Activated naive CD8-positive, alpha-beta T cell (primary cell): ENCODE measurements around the gene SLC6A6.
"Not testable (repeated sequence)": the region's sequence is repeated elsewhere in the genome, so short reads cannot be mapped to it uniquely, and the experiment has no call there.

Source experiments
- H3K27ac Mint-ChIP-seq: one replicate; pipeline ENCODE4 v1.8.0; 2021; ENCODE audit warnings: mixed read lengths
- H3K27me3 Mint-ChIP-seq: one replicate; pipeline ENCODE4 v1.8.0; 2021; ENCODE audit warnings: mixed read lengths
- H3K36me3 Mint-ChIP-seq: one replicate; pipeline ENCODE4 v1.8.0; 2021; ENCODE audit warnings: mixed read lengths
- H3K4me1 Mint-ChIP-seq: one replicate; pipeline ENCODE4 v1.8.0; 2021; ENCODE audit warnings: low read depth, mixed read lengths
- H3K4me3 Mint-ChIP-seq: one replicate; pipeline ENCODE4 v1.8.0; 2021; ENCODE audit warnings: mild to moderate bottlenecking, mixed read lengths
- H3K9me3 Mint-ChIP-seq: one replicate; pipeline ENCODE4 v1.8.0; 2021; ENCODE audit warnings: low read depth, mixed read lengths

Gene SLC6A6

DNA sequence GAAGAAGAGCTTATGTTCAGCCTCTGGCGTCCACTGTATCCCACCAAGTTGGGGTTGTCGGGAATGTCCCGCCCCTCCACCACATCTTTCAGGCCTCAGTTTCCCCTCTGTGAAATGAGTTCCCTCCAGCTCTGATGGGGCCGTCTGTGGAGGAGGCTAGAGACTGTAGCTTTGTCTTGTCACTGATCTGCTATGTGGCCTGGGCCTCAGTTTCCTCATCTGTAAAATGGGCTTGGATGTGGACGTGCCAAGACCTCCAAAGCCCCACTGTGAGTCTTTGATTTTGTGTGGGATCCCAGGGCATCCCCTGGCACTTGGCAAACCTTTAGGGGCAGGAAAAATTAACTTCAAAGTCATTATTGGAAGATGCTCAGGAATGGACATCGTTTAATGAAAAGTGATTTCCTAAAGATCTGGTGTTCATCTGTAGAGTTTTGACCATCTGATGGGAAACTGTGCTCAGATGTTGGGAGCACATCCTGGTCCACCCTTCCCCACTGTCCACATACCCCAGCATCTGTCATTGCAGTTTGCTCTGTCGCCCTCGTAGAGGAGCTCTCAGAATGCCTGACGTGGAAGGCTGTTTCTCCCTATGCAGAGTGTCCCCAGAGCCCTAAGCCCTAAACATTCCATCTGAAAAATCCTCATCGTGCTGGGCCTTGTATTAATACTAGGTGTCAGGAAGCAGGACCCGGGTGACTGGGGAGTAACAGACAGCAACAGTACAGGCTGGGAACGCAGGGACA lies 28.5 kb downstream of the SLC6A6 start:
- Mint-ChIP-seq H3K9me3 (no peaks in the 10 kb centered on the region), H3K4me3 (peak overlapping the region; percentile 80), H3K36me3 (no peaks in the 10 kb centered on the region), H3K27me3 (no peaks in the 10 kb centered on the region), H3K4me1 (peaks cover 84% of the 10 kb centered on the region), H3K27ac (peak overlapping the region; percentile 97)

- peak overlapping the region; percentile 80 for H3K4me3 Mint-ChIP-seq
- H3K36me3 Mint-ChIP-seq, result no peaks in the 10 kb centered on the region
- no peaks in the 10 kb centered on the region for H3K9me3 Mint-ChIP-seq
- H3K4me1 Mint-ChIP-seq, result peaks cover 78% of the 10 kb centered on the region
- H3K27ac Mint-ChIP-seq, result peak overlapping the region; percentile 97
- no peaks in the 10 kb centered on the region for H3K27me3 Mint-ChIP-seq
Observed at GRCh38 chr3:14431452-14431916, 29.1 kb downstream of the SLC6A6 start.

GRCh38 chr3:14431917-14432834 lies 29.8 kb downstream of the SLC6A6 start:
- Mint-ChIP-seq H3K4me1 (peaks cover 76% of the 10 kb centered on the region), H3K36me3 (no peaks in the 10 kb centered on the region), H3K9me3 (no peaks in the 10 kb centered on the region), H3K27ac (peak overlapping the region; percentile 97), H3K4me3 (peak overlapping the region; percentile 80), H3K27me3 (no peaks in the 10 kb centered on the region)

GRCh38 chr3:14433106-14433505 lies 30.7 kb downstream of the SLC6A6 start:
- Mint-ChIP-seq H3K36me3 (no peaks in the 10 kb centered on the region), H3K4me1 (peaks cover 67% of the 10 kb centered on the region), H3K4me3 (peak overlapping the region; percentile 80), H3K27ac (peak overlapping the region; percentile 97), H3K27me3 (no peaks in the 10 kb centered on the region), H3K9me3 (no peaks in the 10 kb centered on the region)

DNA sequence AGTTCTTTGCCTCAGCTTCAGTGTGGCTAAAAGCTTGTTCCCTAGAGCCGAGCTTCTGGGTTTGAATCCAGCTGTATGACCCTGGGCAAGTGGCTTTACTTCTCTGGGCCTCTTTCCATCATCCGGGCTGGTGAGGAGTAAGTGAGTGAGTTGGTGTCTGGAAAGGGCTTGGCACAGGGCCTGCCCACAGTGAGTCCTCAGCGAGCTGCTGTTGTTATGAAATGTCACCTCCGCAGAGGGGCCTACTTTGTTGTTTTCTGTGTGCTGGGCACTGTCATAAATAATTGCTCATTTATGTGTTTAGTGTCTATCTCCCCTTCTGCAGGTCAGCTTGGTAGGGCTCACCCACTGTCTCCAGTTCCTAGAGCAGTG lies 31.7 kb downstream of the SLC6A6 start:
- Mint-ChIP-seq H3K9me3 (no peaks in the 10 kb centered on the region), H3K4me3 (no peak overlapping the region), H3K27me3 (no peaks in the 10 kb centered on the region), H3K27ac (peak overlapping the region; percentile 70), H3K4me1 (peaks cover 57% of the 10 kb centered on the region), H3K36me3 (no peaks in the 10 kb centered on the region)

- H3K27ac Mint-ChIP-seq, result peak overlapping the region; percentile 41
- H3K27me3 Mint-ChIP-seq, result no peaks in the 10 kb centered on the region
- H3K4me3 Mint-ChIP-seq, result no peak overlapping the region
- H3K36me3 Mint-ChIP-seq, result no peaks in the 10 kb centered on the region
- H3K4me1 Mint-ChIP-seq, result peaks cover 57% of the 10 kb centered on the region
- no peaks in the 10 kb centered on the region for H3K9me3 Mint-ChIP-seq
Observed at GRCh38 chr3:14434498-14435151, 32.2 kb downstream of the SLC6A6 start.

- no peak overlapping the region for H3K4me3 Mint-ChIP-seq
- no peak overlapping the region for H3K27ac Mint-ChIP-seq
- no peaks in the 10 kb centered on the region for H3K27me3 Mint-ChIP-seq
- H3K4me1 Mint-ChIP-seq, result peaks cover 56% of the 10 kb centered on the region
- no peaks in the 10 kb centered on the region for H3K36me3 Mint-ChIP-seq
- H3K9me3 Mint-ChIP-seq, result no peaks in the 10 kb centered on the region
Observed at GRCh38 chr3:14435175-14436014, 33.0 kb downstream of the SLC6A6 start.

DNA sequence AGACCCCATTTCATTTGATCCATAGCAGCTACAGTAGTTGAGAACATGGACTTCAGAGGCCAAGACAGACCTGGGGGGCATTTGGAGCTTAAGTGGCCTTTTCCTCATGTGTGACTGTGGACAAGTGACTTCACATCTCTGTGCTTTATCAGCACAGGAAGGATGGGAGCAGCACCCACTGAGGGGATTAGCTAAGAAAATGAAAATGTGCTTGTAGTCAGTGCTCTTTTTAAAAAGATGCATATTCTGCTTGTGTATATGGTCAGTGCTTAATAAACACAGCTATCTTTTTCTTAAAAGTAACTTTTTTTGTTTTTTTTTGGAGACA lies 34.5 kb downstream of the SLC6A6 start:
- H3K4me1 Mint-ChIP-seq, result peaks cover 41% of the 10 kb centered on the region
- H3K4me3 Mint-ChIP-seq, result no peak overlapping the region
- no peaks in the 10 kb centered on the region for H3K36me3 Mint-ChIP-seq
- H3K9me3 Mint-ChIP-seq, result no peaks in the 10 kb centered on the region
- no peaks in the 10 kb centered on the region for H3K27me3 Mint-ChIP-seq
- H3K27ac Mint-ChIP-seq, result no peak overlapping the region

GRCh38 chr3:14437705-14438104 lies 35.3 kb downstream of the SLC6A6 start:
- H3K27ac Mint-ChIP-seq, H3K9me3 Mint-ChIP-seq, H3K27me3 Mint-ChIP-seq, H3K36me3 Mint-ChIP-seq, H3K4me3 Mint-ChIP-seq: not testable (repeated sequence)
- peaks cover 36% of the 10 kb centered on the region for H3K4me1 Mint-ChIP-seq

DNA sequence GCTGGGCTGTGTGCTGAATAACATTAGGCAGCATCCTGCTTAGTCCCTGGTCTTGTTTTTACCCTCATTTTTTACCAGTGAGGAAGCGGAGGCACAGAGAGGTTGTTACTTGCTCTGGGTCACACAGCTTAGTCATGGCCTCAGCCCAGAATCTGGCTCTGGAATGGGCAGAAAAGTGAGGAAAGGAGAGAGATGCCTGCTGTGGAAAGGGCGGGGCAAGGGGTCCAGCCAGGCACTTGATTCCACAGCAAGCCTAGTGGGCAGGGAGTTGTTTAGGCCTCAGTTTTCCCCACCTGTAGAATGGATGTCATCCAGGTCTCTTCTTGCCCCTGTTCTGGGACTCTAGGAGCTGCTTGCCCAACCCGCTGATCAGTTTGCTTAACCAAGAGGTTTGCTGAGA lies 35.9 kb downstream of the SLC6A6 start:
- peaks cover 30% of the 10 kb centered on the region for H3K4me1 Mint-ChIP-seq
- H3K36me3 Mint-ChIP-seq, result no peaks in the 10 kb centered on the region
- H3K27me3 Mint-ChIP-seq, result no peaks in the 10 kb centered on the region
- H3K4me3 Mint-ChIP-seq, result no peak overlapping the region
- no peak overlapping the region for H3K27ac Mint-ChIP-seq
- no peaks in the 10 kb centered on the region for H3K9me3 Mint-ChIP-seq

GRCh38 chr3:14438929-14439328 lies 36.5 kb downstream of the SLC6A6 start:
- Mint-ChIP-seq H3K4me3 (no peak overlapping the region), H3K9me3 (no peaks in the 10 kb centered on the region), H3K4me1 (peaks cover 29% of the 10 kb centered on the region), H3K36me3 (no peaks in the 10 kb centered on the region), H3K27me3 (no peaks in the 10 kb centered on the region), H3K27ac (no peak overlapping the region)

DNA sequence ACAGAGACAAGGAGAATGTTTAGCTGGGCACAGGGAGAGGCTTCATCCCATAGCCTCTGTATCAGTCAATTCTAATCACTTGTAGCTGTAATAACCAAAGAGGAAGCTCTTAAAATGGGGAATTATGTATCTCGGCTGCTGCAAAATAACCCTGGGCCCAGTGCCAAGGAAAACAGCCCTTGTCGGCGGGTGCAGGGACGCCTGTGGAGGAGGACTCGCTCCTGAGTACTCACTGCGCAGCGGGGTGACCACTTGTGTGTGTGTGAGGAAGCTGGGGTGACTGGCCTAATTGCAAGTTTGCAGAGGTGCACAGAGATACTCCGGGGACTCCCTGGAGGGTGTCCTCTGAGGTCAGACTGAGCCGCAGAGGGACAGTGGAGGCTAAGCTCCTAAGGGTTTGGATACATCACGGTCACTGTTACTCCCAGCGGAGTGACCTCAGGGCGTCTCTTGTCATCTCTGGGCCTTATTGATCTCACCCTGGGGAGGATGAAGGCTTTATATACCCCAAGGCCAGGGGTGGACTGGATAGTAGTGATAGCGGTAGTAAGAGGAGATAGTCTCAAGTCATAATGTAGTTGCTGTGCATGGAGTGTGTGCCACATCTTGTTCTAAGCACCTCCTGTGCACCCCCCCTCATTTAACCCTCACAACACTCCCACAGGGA lies 37.2 kb downstream of the SLC6A6 start:
- no peaks in the 10 kb centered on the region for H3K9me3 Mint-ChIP-seq
- peak overlapping the region; percentile 6 for H3K27ac Mint-ChIP-seq
- H3K4me3 Mint-ChIP-seq, result peak overlapping the region; percentile 30
- H3K27me3 Mint-ChIP-seq, result no peaks in the 10 kb centered on the region
- H3K4me1 Mint-ChIP-seq, result peaks cover 21% of the 10 kb centered on the region
- peaks cover 3% of the 10 kb centered on the region for H3K36me3 Mint-ChIP-seq

GRCh38 chr3:14440168-14440518 lies 37.7 kb downstream of the SLC6A6 start:
- peaks cover 3% of the 10 kb centered on the region for H3K36me3 Mint-ChIP-seq
- peak overlapping the region; percentile 6 for H3K27ac Mint-ChIP-seq
- H3K4me1 Mint-ChIP-seq, result peaks cover 18% of the 10 kb centered on the region
- no peak overlapping the region for H3K4me3 Mint-ChIP-seq
- no peaks in the 10 kb centered on the region for H3K9me3 Mint-ChIP-seq
- no peaks in the 10 kb centered on the region for H3K27me3 Mint-ChIP-seq
